Right cardiac atrium (tissue), 5 donors: Measurements from ENCODE around the gene SYT14. TPM values are rescaled to one million over a fixed set of nuclear protein-coding genes. Genes with fewer than 3 reads are reported as not detected.
"Not testable (repeated sequence)": the region's sequence is repeated elsewhere in the genome, so short reads cannot be mapped to it uniquely, and the experiment has no call there.

Experiments used
- ATAC-seq, 2 donors: fragments of 200-7000 bp; cut with Tn5 transposase; one replicate each; pipeline versions ENCODE4 v1.8.0 to v1.9.1; 2020; ENCODE audit warnings: moderate library complexity in 2 of 2, mild to moderate bottlenecking in 1 of 2
- DNase-seq, 3 donors: peaks; one replicate each; pipeline ENCODE4 v3.0.0-alpha.2; 2020
- H3K27ac ChIP-seq: one replicate; pipeline ENCODE4 v1.5.1; 2013; ENCODE audit warnings: mild to moderate bottlenecking, low read length, control low read depth, moderate library complexity
- H3K27me3 ChIP-seq: one replicate; pipeline ENCODE4 v1.6.1; 2013; ENCODE audit not compliant: control insufficient read depth, insufficient read depth
- H3K4me1 ChIP-seq: one replicate; pipeline ENCODE4 v1.6.1; 2013; ENCODE audit warnings: low read length; ENCODE audit not compliant: control insufficient read depth, insufficient read depth
- H3K4me3 ChIP-seq: one replicate; pipeline ENCODE4 v1.5.1; 2013; ENCODE audit warnings: low read length, control low read depth
- H3K9me3 ChIP-seq: one replicate; pipeline ENCODE4 v1.6.1; 2013; ENCODE audit warnings: low read length; ENCODE audit not compliant: control insufficient read depth
- WGBS: extraction: QIAGEN DNeasy Blood & Tissue Kit; methylation state at CpG from one replicate; pipeline ENCODE4 v1.1.7; 2013; 5-methylcytosine and 5-hydroxymethylcytosine counted together
- intact Hi-C, 4 donors: fragments of 100-400 bp; cut with DNase I; formaldehyde crosslinking; loops; one replicate each; pipeline versions ENCODE4 v1.11.0 to v1.14.0; 2022 to 2023
- polyA plus RNA-seq: library from polyadenylated mRNA; stranded (reverse); fragments of 200-250 nt; gene quantifications from one replicate; pipeline ENCODE4 v1.2.3, GENCODE V29; 2013
- total RNA-seq, 4 donors: library from RNA; stranded (reverse); fragmentation: NEBNext Ultra II Directional; extraction: Animal tissue kit (Norgen Biotek cat#: 25700); gene quantifications; one replicate each; pipeline ENCODE4 v1.2.1, GENCODE V29; 2021
- donor health status: healthy with polysubstance abuse.
- donor health status: DM: no; HTN: yes; CAD: no.
- donor health status: DM: no; HTN: no; CAD: no.
- donor health status: DM: no; HTN: yes; CAD: no; lungs with severe emphysema.
- donor health status: DM: yes; HTN: yes; CAD: no.

The SYT14 gene
- total and polyA plus RNA-seq, 5 donors, result under 0.01 to 0.09 TPM; not detected in 3

DNA sequence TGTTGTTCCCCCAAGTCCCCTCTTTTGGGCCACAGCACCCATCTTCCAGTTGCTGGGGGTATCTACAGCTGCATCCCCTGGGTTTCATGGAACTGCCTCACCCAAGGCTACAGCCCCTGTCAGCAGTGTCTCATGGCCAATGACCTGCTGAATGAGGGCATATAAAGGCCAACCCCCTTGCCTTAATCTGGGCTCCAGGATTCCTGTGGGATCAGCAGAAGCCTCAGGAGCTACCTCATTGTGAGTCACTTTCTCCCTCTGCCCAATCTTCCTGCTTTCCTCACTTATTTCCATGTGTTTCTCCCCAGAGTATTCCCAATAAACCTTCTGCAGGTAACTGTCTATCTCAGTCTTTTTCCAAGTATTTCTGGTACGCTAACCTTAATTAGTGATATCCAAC, 37.3 kb upstream of the SYT14 start:
- intact Hi-C loops, result no loop called here
- ATAC-seq, result no peak
- 94% methylated on average over 1 of the region's 1 CpG for WGBS

DNA sequence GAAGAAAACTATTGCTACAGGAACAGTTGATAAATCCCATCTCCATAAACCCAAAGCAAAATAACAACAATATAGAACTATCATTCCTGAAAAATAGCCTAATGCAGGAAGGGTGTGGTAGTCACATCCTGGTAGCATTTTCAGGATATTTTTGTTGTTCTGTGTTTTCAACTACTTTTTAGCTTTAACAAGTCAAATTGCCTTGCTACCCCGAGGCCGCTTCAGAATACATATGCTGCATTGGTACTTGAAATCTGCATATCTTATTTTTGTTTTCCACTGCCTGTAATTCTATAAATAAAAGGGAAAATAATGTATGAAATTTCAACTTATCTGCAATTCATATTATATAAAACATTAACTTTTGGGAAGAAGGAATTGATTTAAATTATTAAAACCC, 36.8 kb upstream of the SYT14 start:
- DNase-seq, result no peak
- no peak overlapping the region for H3K27ac ChIP-seq
- no peaks in the 10 kb centered on the region for H3K9me3 ChIP-seq
- H3K27me3 ChIP-seq, result no peaks in the 10 kb centered on the region
- no peak overlapping the region for H3K4me3 ChIP-seq
- no peak for ATAC-seq
- WGBS, result 85% methylated on average over 2 of the region's 2 CpGs
- no peaks in the 10 kb centered on the region for H3K4me1 ChIP-seq
- intact Hi-C loops, result no loop called here

More for the DNA sequence above, 37.3 kb upstream of the SYT14 start:
- H3K27ac ChIP-seq, result no peak overlapping the region
- no peaks in the 10 kb centered on the region for H3K9me3 ChIP-seq
- no peaks in the 10 kb centered on the region for H3K27me3 ChIP-seq
- H3K4me1 ChIP-seq, result no peaks in the 10 kb centered on the region
- no peak for DNase-seq
- H3K4me3 ChIP-seq, result no peak overlapping the region

GRCh38 chr1:209904774-209905173, 33.2 kb upstream of the SYT14 start:
- ATAC-seq, H3K9me3 ChIP-seq, H3K27me3 ChIP-seq, H3K27ac ChIP-seq, H3K4me1 ChIP-seq, H3K4me3 ChIP-seq, DNase-seq, intact Hi-C loops: not testable (repeated sequence)
- 75% methylated on average over 1 of the region's 1 CpG for WGBS

- no peak overlapping the region for H3K27ac ChIP-seq
- DNase-seq, result no peak
- WGBS, result 70% methylated on average over 3 of the region's 3 CpGs
- no peak for ATAC-seq
- H3K9me3 ChIP-seq, result no peaks in the 10 kb centered on the region
- no peaks in the 10 kb centered on the region for H3K27me3 ChIP-seq
- H3K4me3 ChIP-seq, result no peak overlapping the region
- intact Hi-C loops, result no loop called here
- H3K4me1 ChIP-seq, result no peaks in the 10 kb centered on the region
Measured at GRCh38 chr1:209911746-209912145, 26.3 kb upstream of the SYT14 start.

- H3K9me3 ChIP-seq, result no peaks in the 10 kb centered on the region
- H3K4me1 ChIP-seq, result no peaks in the 10 kb centered on the region
- intact Hi-C loops, result no loop called here
- ATAC-seq (no peak), DNase-seq (no peak)
- no peak overlapping the region for H3K27ac ChIP-seq
- 49% methylated on average over 2 of the region's 2 CpGs for WGBS
- no peak overlapping the region for H3K4me3 ChIP-seq
- no peaks in the 10 kb centered on the region for H3K27me3 ChIP-seq
Measured at GRCh38 chr1:209912306-209912705, 25.7 kb upstream of the SYT14 start.

DNA sequence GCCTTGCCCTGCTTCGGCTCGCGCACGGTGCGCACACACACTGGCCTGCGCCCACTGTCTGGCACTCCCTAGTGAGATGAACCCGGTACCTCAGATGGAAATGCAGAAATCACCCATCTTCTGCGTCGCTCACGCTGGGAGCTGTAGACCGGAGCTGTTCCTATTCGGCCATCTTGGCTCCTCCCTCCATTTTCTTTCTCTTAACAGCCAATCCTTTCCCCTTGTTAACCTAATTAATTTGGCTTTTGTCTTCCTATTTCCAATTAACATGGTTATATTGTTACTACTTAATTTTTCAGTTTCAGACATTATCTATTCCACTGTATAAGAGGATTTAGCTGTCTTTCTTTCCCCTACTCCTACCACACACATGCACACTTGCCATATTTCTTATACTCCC, 18.4 kb upstream of the SYT14 start:
- H3K4me3 ChIP-seq, ATAC-seq, intact Hi-C loops, H3K4me1 ChIP-seq, H3K27ac ChIP-seq, H3K9me3 ChIP-seq, H3K27me3 ChIP-seq, DNase-seq: not testable (repeated sequence)
- 93% methylated on average over 11 of the region's 12 CpGs for WGBS

GRCh38 chr1:209920844-209921243, 17.2 kb upstream of the SYT14 start:
- WGBS, result 91% methylated on average over 1 of the region's 1 CpG
- no peak for ATAC-seq
- intact Hi-C loops, result no loop called here

DNA sequence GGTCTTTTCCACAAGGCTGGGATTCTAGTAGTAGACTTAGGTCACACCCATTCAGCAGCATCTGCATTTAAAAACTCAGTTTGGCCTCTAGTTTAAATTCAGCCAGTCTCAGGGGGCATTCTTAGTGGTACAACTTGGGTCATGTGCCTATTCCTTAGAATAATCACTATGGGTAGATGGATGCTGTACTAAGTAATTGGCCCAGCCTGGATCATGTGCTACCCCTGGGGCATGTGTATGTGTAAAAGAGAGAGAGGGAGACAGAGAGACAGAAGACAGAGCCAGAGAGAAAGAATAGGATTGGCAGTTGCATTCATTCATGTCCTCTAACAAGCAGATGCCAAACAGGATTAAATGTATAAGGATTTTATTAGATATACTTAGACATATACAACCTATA, 13.6 kb upstream of the SYT14 start:
- Histone ChIP-seq H3K27ac (no peak overlapping the region), H3K4me3 (no peak overlapping the region), H3K27me3 (no peaks in the 10 kb centered on the region), H3K9me3 (no peaks in the 10 kb centered on the region), H3K4me1 (no peaks in the 10 kb centered on the region)
- intact Hi-C loops, result no loop called here
- DNase-seq, result no peak
- no peak for ATAC-seq

More at GRCh38 chr1:209920844-209921243, 17.2 kb upstream of the SYT14 start:
- no peak overlapping the region for H3K4me3 ChIP-seq
- H3K27ac ChIP-seq, result no peak overlapping the region
- H3K9me3 ChIP-seq, result no peaks in the 10 kb centered on the region
- no peaks in the 10 kb centered on the region for H3K27me3 ChIP-seq
- no peak for DNase-seq
- H3K4me1 ChIP-seq, result no peaks in the 10 kb centered on the region

- Histone ChIP-seq H3K9me3 (no peaks in the 10 kb centered on the region), H3K4me3 (no peak overlapping the region), H3K27ac (no peak overlapping the region), H3K4me1 (no peaks in the 10 kb centered on the region), H3K27me3 (no peaks in the 10 kb centered on the region)
- intact Hi-C loops, result no loop called here
- ATAC-seq, result no peak
- 32% methylated on average over 3 of the region's 3 CpGs for WGBS
- no peak for DNase-seq
Measured at GRCh38 chr1:209926045-209926444, 12.0 kb upstream of the SYT14 start.

- no peak for ATAC-seq
- intact Hi-C loops, result no loop called here
- H3K9me3 ChIP-seq, result no peaks in the 10 kb centered on the region
- H3K27ac ChIP-seq, result no peak overlapping the region
- H3K4me3 ChIP-seq, result no peak overlapping the region
- no peak for DNase-seq
- no peaks in the 10 kb centered on the region for H3K27me3 ChIP-seq
- H3K4me1 ChIP-seq, result no peaks in the 10 kb centered on the region
Measured at GRCh38 chr1:209927466-209927865, 10.6 kb upstream of the SYT14 start.

- H3K4me1 ChIP-seq, result no peaks in the 10 kb centered on the region
- H3K27me3 ChIP-seq, result no peaks in the 10 kb centered on the region
- ATAC-seq, result no peak
- H3K4me3 ChIP-seq, result no peak overlapping the region
- no peak overlapping the region for H3K27ac ChIP-seq
- H3K9me3 ChIP-seq, result no peaks in the 10 kb centered on the region
- intact Hi-C loops, result no loop called here
- no peak for DNase-seq
Measured at GRCh38 chr1:209929751-209930150, 8.3 kb upstream of the SYT14 start.

GRCh38 chr1:209931141-209931540, 6.9 kb upstream of the SYT14 start:
- no peaks in the 10 kb centered on the region for H3K27me3 ChIP-seq
- ATAC-seq, result no peak

More at GRCh38 chr1:209931141-209931540, 6.9 kb upstream of the SYT14 start:
- H3K4me1 ChIP-seq, result no peaks in the 10 kb centered on the region
- intact Hi-C loops, result no loop called here
- no peak for DNase-seq
- H3K9me3 ChIP-seq, result no peaks in the 10 kb centered on the region
- no peak overlapping the region for H3K27ac ChIP-seq
- H3K4me3 ChIP-seq, result no peak overlapping the region
- WGBS, result 72% methylated on average over 2 of the region's 2 CpGs
